ENCODE results near the gene PRR23B.

Gene PRR23B

GRCh38 chr3:139020036-139020867, 474 bp downstream of the PRR23B start:
- DNase-seq (ENCODE audit: insufficient read length, low spot score), result no peak
- FAIRE-seq, result no peak
- TF ChIP-seq SPI1 (IDR thresholded peaks at IDR 0.05; ENCODE audit: low read depth, low read length), result no peak

- FAIRE-seq (no peak), DNase-seq (ENCODE audit: insufficient read length, low spot score) (no peak)
- TF ChIP-seq PAX5 (IDR thresholded peaks at IDR 0.05; ENCODE audit: insufficient read depth, low read length, severe bottlenecking) (no peak), POLR2AphosphoS5 (IDR thresholded peaks at IDR 0.05; ENCODE audit: low read depth, low read length) (no peak), SPI1 (IDR thresholded peaks at IDR 0.05; ENCODE audit: low read depth, low read length) (no peak), POLR2A (IDR thresholded peaks at IDR 0.05; ENCODE audit: low read depth, low read length) (no peak), POU2F2 (IDR thresholded peaks at IDR 0.05; ENCODE audit: low read depth, low read length) (no peak), TAF1 (IDR thresholded peaks at IDR 0.05; ENCODE audit: low read depth, low read length) (no peak)
Measured at GRCh38 chr3:139016430-139017048, 4.2 kb downstream of the PRR23B start.

- DNase-seq (ENCODE audit: insufficient read length, low spot score) (no peak), FAIRE-seq (no peak)
- TF ChIP-seq POLR2AphosphoS5 (IDR thresholded peaks at IDR 0.05; ENCODE audit: low read depth, low read length) (no peak), TAF1 (IDR thresholded peaks at IDR 0.05; ENCODE audit: low read depth, low read length) (no peak), PAX5 (IDR thresholded peaks at IDR 0.05; ENCODE audit: insufficient read depth, low read length, severe bottlenecking) (no peak), POLR2A (IDR thresholded peaks at IDR 0.05; ENCODE audit: low read depth, low read length) (no peak), POU2F2 (IDR thresholded peaks at IDR 0.05; ENCODE audit: low read depth, low read length) (no peak), SPI1 (IDR thresholded peaks at IDR 0.05; ENCODE audit: low read depth, low read length) (no peak)
Measured at GRCh38 chr3:139006051-139006716, 14.5 kb downstream of the PRR23B start, which contains the start of gene PRR23A. Gene PRR23A (minus strand): TSS chr3:139006268. CDS start chr3:139006268, 0 bp downstream.

- TF ChIP-seq POLR2AphosphoS5 (IDR thresholded peaks at IDR 0.05; ENCODE audit: low read depth, low read length), result no peak
- no peak for TF ChIP-seq SPI1 (IDR thresholded peaks at IDR 0.05; ENCODE audit: low read depth, low read length)
- no peak for TF ChIP-seq POU2F2 (IDR thresholded peaks at IDR 0.05; ENCODE audit: low read depth, low read length)
- no peak for TF ChIP-seq PAX5 (IDR thresholded peaks at IDR 0.05; ENCODE audit: insufficient read depth, low read length, severe bottlenecking)
- no peak for TF ChIP-seq TAF1 (IDR thresholded peaks at IDR 0.05; ENCODE audit: low read depth, low read length)
- no peak for TF ChIP-seq POLR2A (IDR thresholded peaks at IDR 0.05; ENCODE audit: low read depth, low read length)
- DNase-seq (ENCODE audit: insufficient read length, low spot score), result no peak
- no peak for FAIRE-seq
Measured at GRCh38 chr3:139005356-139005993, 15.3 kb downstream of the PRR23B start.

- DNase-seq (ENCODE audit: insufficient read length, low spot score) (no peak), FAIRE-seq (no peak)
Measured at GRCh38 chr3:138995706-138996105, 25.0 kb downstream of the PRR23B start.

GRCh38 chr3:138987181-138987580, 33.5 kb downstream of the PRR23B start:
- TF ChIP-seq PAX5 (IDR thresholded peaks at IDR 0.05; ENCODE audit: insufficient read depth, low read length, severe bottlenecking) (no peak), POLR2AphosphoS5 (IDR thresholded peaks at IDR 0.05; ENCODE audit: low read depth, low read length) (no peak), TAF1 (IDR thresholded peaks at IDR 0.05; ENCODE audit: low read depth, low read length) (no peak), SPI1 (IDR thresholded peaks at IDR 0.05; ENCODE audit: low read depth, low read length) (no peak), POU2F2 (IDR thresholded peaks at IDR 0.05; ENCODE audit: low read depth, low read length) (no peak), POLR2A (IDR thresholded peaks at IDR 0.05; ENCODE audit: low read depth, low read length) (no peak)
- FAIRE-seq, result no peak
- no peak for DNase-seq (ENCODE audit: insufficient read length, low spot score)

More at GRCh38 chr3:138995706-138996105, 25.0 kb downstream of the PRR23B start:
- TF ChIP-seq POLR2AphosphoS5 (IDR thresholded peaks at IDR 0.05; ENCODE audit: low read depth, low read length) (no peak), POLR2A (IDR thresholded peaks at IDR 0.05; ENCODE audit: low read depth, low read length) (no peak), TAF1 (IDR thresholded peaks at IDR 0.05; ENCODE audit: low read depth, low read length) (no peak), SPI1 (IDR thresholded peaks at IDR 0.05; ENCODE audit: low read depth, low read length) (no peak), PAX5 (IDR thresholded peaks at IDR 0.05; ENCODE audit: insufficient read depth, low read length, severe bottlenecking) (no peak)

GRCh38 chr3:138985932-138986331, 34.8 kb downstream of the PRR23B start:
- DNase-seq (ENCODE audit: insufficient read length, low spot score), result no peak
- no peak for FAIRE-seq
- TF ChIP-seq POLR2AphosphoS5 (IDR thresholded peaks at IDR 0.05; ENCODE audit: low read depth, low read length), result no peak

GRCh38 chr3:138984816-138985215, 35.9 kb downstream of the PRR23B start:
- FAIRE-seq, result no peak
- no peak for DNase-seq (ENCODE audit: insufficient read length, low spot score)
- TF ChIP-seq SPI1 (IDR thresholded peaks at IDR 0.05; ENCODE audit: low read depth, low read length), result 0 out of 2 replicates have a peak, but pooled peaks have one; percentile 2
- TF ChIP-seq POLR2AphosphoS5 (IDR thresholded peaks at IDR 0.05; ENCODE audit: low read depth, low read length), result no peak

- FAIRE-seq (no peak), DNase-seq (ENCODE audit: insufficient read length, low spot score) (no peak)
- TF ChIP-seq POLR2AphosphoS5 (IDR thresholded peaks at IDR 0.05; ENCODE audit: low read depth, low read length) (no peak), PAX5 (IDR thresholded peaks at IDR 0.05; ENCODE audit: insufficient read depth, low read length, severe bottlenecking) (no peak)
Measured at GRCh38 chr3:138976047-138976446, 44.7 kb downstream of the PRR23B start.

GRCh38 chr3:138975351-138975750, 45.4 kb downstream of the PRR23B start:
- no peak for FAIRE-seq
- DNase-seq (ENCODE audit: insufficient read length, low spot score), result no peak
- TF ChIP-seq POU2F2 (IDR thresholded peaks at IDR 0.05; ENCODE audit: low read depth, low read length), result no peak
- TF ChIP-seq POLR2A (IDR thresholded peaks at IDR 0.05; ENCODE audit: low read depth, low read length), result no peak
- TF ChIP-seq SPI1 (IDR thresholded peaks at IDR 0.05; ENCODE audit: low read depth, low read length), result no peak
- TF ChIP-seq PAX5 (IDR thresholded peaks at IDR 0.05; ENCODE audit: insufficient read depth, low read length, severe bottlenecking), result no peak
- no peak for TF ChIP-seq POLR2AphosphoS5 (IDR thresholded peaks at IDR 0.05; ENCODE audit: low read depth, low read length)

Measured in GM12891 (cell line).